GM12892 (cell line): Measurements from ENCODE around the gene SCAPER.
"Not testable (repeated sequence)": the region's sequence is repeated elsewhere in the genome, so short reads cannot be mapped to it uniquely, and the experiment has no call there.

ENCODE experiments used
- DNase-seq: peaks from one replicate; pipeline ENCODE4 v3.0.0; 2011; ENCODE audit not compliant: insufficient read length
- FAIRE-seq: peaks from 2 replicates; lab custom pipeline; 2011; peaks lifted over from hg19 to GRCh38; lab: Jason Lieb, UNC
- POLR2A ChIP-seq: IDR thresholded peaks from 2 replicates; pipeline ENCODE4 v1.6.1; 2011; ENCODE audit warnings: low read depth, low read length, control low read depth
- POLR2AphosphoS5 ChIP-seq: IDR thresholded peaks from 2 replicates; pipeline ENCODE4 v1.6.1; 2011; ENCODE audit warnings: low read depth, low read length, control low read depth
- TAF1 ChIP-seq: IDR thresholded peaks from 2 replicates; pipeline ENCODE4 v1.6.1; 2011; ENCODE audit warnings: low read depth, mild to moderate bottlenecking, control low read depth, low read length, borderline replicate concordance

Gene SCAPER

DNA sequence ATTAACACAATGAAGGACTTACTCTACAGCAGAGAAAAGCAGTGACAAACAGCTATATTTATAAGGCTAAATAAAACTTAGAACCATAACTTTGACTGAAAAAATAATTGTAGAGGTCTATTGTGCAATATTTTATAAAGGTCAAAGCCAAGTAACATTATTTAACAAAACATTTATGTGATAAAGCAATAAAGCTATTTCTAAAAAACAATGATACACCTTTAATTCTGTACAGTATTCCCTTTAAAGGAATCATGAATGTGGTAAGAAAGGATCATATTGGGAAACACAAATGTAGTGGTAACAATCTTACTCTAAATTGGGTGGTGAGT lies 332.2 kb downstream of the SCAPER start:
- TF ChIP-seq TAF1, result no peak
- TF ChIP-seq POLR2AphosphoS5, result no peak
- no peak for FAIRE-seq
- no peak for DNase-seq

GRCh38 chr15:76566276-76566675 lies 338.9 kb downstream of the SCAPER start:
- FAIRE-seq (no peak), DNase-seq (no peak)
- no peak for TF ChIP-seq POLR2A
- no peak for TF ChIP-seq POLR2AphosphoS5
- TF ChIP-seq TAF1, result no peak

DNA sequence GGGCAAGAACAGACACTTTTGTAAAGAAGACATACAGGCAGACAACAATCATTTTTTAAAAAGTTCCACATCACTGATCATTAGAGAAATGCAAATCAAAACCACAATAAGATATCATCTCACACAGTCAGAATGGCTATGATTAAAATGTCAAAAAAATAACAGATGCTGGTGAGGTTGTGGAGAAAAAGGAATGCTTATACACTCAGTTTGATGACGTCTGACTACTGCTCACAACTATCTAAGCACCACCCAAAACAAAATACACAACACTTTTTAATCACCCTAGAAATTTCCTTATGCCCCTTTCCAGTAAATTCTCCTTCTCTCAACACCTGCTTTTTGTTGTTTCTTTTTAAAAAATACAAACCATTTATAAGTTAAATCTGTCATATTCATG lies 339.8 kb downstream of the SCAPER start:
- FAIRE-seq (no peak), DNase-seq (no peak)
- TF ChIP-seq TAF1 (no peak), POLR2AphosphoS5 (no peak), POLR2A (no peak)

DNA sequence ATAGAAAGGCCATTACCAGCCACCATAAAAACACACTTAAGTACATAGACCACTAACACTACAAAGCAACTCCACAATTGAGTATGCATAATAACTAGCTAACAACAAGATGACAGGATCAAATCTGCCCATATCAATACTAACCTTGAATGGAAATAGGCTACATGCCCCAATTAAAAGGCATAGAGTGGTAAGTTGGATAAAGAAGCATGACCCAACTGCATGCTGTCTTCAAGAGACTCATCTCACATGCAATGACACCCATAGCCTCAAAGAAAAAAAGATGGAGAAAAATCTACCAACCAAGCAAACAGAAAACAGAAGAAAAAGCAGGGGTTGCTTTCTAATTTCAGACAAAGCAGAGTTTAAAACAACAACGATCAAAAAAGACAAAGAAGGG lies 349.9 kb downstream of the SCAPER start:
- DNase-seq, result no peak
- no peak for FAIRE-seq
- TF ChIP-seq TAF1 (no peak), POLR2A (no peak), POLR2AphosphoS5 (no peak)

GRCh38 chr15:76553564-76553963 lies 351.6 kb downstream of the SCAPER start:
- TF ChIP-seq POLR2AphosphoS5 (no peak), TAF1 (no peak), POLR2A (no peak)
- DNase-seq (no peak), FAIRE-seq (no peak)

GRCh38 chr15:76553102-76553501 lies 352.0 kb downstream of the SCAPER start:
- FAIRE-seq (no peak), DNase-seq (no peak)
- no peak for TF ChIP-seq TAF1
- no peak for TF ChIP-seq POLR2A
- no peak for TF ChIP-seq POLR2AphosphoS5

DNA sequence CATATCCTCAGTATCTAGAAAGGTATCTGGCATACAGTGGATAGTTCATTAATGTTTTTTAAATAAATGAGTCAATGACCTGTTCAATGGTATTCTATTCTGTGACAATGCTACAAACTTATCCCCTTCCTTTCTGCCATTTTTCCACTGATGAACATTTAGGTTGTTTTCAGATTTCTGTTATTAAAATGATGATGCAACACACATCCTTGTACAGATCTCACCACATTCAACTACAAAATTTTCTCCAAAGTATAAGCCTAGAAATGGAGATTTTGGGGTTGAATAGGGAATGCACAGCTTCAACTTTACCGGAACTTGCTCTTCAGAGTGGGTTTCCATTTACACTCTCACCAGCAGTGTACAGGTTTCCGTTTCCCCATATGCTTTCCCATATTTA lies 358.3 kb downstream of the SCAPER start:
- no peak for TF ChIP-seq TAF1
- DNase-seq (no peak), FAIRE-seq (no peak)

- no peak for FAIRE-seq
- no peak for TF ChIP-seq POLR2AphosphoS5
- TF ChIP-seq TAF1, result no peak
- no peak for DNase-seq
Observed at GRCh38 chr15:76533995-76534394, 371.1 kb downstream of the SCAPER start.

- DNase-seq (no peak), FAIRE-seq (no peak)
- no peak for TF ChIP-seq POLR2AphosphoS5
- no peak for TF ChIP-seq TAF1
- no peak for TF ChIP-seq POLR2A
Observed at GRCh38 chr15:76533060-76533820, 371.9 kb downstream of the SCAPER start.

DNA sequence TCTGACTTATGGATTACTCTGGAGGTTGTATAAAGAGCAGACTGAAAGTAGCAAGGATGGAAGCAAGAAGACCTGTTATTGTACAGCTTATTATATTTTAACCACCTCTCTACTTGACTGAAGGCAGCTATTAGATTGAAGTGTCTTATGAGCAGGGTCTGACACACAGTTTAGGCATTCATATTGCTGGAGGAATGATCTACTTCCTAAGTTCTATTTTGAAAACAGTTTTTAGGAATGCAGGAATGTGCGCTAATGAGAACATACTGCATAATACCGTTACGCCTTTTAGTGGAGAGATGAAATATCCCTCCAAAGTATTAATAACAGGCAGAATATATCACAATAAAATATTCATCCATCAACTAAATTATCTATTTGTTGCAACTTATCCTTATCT lies 375.2 kb downstream of the SCAPER start:
- no peak for TF ChIP-seq TAF1
- no peak for TF ChIP-seq POLR2AphosphoS5
- TF ChIP-seq POLR2A, result no peak
- DNase-seq (no peak), FAIRE-seq (no peak)

DNA sequence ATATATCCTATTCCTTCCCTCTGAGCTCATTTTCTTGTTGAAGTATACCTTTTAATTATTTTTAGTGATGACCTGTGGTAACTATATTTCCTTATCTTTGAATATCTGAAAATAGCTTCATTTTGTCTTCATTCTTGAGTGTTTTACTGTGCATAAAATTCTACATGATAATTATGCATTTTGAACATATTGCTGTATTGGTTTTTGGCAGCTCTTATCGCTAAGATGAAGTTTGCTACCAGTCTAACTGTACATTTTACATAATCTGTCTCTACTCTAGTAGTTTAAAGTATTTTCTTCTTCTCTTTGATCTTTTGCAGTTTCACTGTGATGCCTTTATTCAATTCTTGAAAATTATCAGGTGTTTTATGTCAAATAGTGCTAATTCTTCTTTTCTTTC lies 379.0 kb downstream of the SCAPER start:
- TF ChIP-seq TAF1 (no peak), POLR2A (no peak), POLR2AphosphoS5 (no peak)
- FAIRE-seq (no peak), DNase-seq (no peak)

GRCh38 chr15:76517910-76518309 lies 387.2 kb downstream of the SCAPER start:
- DNase-seq (no peak), FAIRE-seq (no peak)
- TF ChIP-seq POLR2AphosphoS5 (no peak), POLR2A (no peak), TAF1 (no peak)

GRCh38 chr15:76514282-76514681 lies 390.9 kb downstream of the SCAPER start:
- no peak for DNase-seq
- FAIRE-seq, result no peak
- no peak for TF ChIP-seq POLR2AphosphoS5
- no peak for TF ChIP-seq TAF1
- TF ChIP-seq POLR2A, result no peak

GRCh38 chr15:76512971-76513370 lies 392.2 kb downstream of the SCAPER start:
- TF ChIP-seq TAF1, result no peak
- TF ChIP-seq POLR2A, result no peak
- no peak for TF ChIP-seq POLR2AphosphoS5
- FAIRE-seq (no peak), DNase-seq (no peak)

GRCh38 chr15:76510663-76511062 lies 394.5 kb downstream of the SCAPER start:
- not testable (repeated sequence) for FAIRE-seq, DNase-seq
